ENCODE measurements around the gene LEP.

Gene LEP

GRCh38 chr7:128243273-128243672, 2.2 kb downstream of the LEP start:
- no peak overlapping the region for H3K4me3 ChIP-seq (ENCODE audit: low read length in 2 of 2)
- no peaks in the 10 kb centered on the region for H3K4me1 ChIP-seq (ENCODE audit: control insufficient read depth in 2 of 2, insufficient read depth in 2 of 2, low read length in 2 of 2)
- no peak overlapping the region for H3K27ac ChIP-seq (ENCODE audit: low read depth in 2 of 2, low read length in 2 of 2)
- no peaks in the 10 kb centered on the region for H3K9me3 ChIP-seq (ENCODE audit: control insufficient read depth in 2 of 2, low read length in 2 of 2)
- H3K27me3 ChIP-seq (ENCODE audit: control insufficient read depth in 2 of 2, insufficient read depth in 2 of 2, low read length in 2 of 2) = peaks cover 2 to 9% of the 10 kb centered on the region in 2 donors
- no peak overlapping the region for H3K9ac ChIP-seq (ENCODE audit: low read depth in 1 of 2, low read length in 2 of 2)
- no peaks in the 10 kb centered on the region for H3K36me3 ChIP-seq (ENCODE audit: control insufficient read depth in 2 of 2, insufficient read depth in 2 of 2, low read length in 2 of 2)

DNA sequence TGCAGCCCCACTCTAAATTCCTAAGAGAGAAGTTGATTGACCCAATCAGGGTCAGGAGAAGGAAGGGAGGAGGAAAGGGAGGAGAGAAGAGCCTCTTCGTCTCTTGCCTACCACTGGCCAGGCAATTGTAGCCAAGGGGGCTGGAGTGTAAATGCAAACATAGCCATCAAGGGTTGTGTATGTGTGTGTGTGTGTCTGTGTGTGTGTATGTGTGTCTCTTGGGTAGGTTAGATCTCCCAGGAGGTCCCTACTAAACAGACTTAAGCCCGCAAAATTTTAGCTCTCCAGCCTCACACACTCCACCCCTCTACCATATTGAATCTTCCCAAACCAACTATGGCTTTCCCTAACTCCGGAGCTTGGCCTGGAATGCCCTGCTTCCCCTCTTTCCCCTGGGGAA, 3.8 kb downstream of the LEP start:
- Histone ChIP-seq H3K4me3 (ENCODE audit: low read length in 2 of 2) (no peak overlapping the region), H3K27ac (ENCODE audit: low read depth in 2 of 2, low read length in 2 of 2) (no peak overlapping the region), H3K4me1 (ENCODE audit: control insufficient read depth in 2 of 2, insufficient read depth in 2 of 2, low read length in 2 of 2) (no peaks in the 10 kb centered on the region), H3K9ac (ENCODE audit: low read depth in 1 of 2, low read length in 2 of 2) (no peak overlapping the region), H3K9me3 (ENCODE audit: control insufficient read depth in 2 of 2, low read length in 2 of 2) (no peaks in the 10 kb centered on the region), H3K36me3 (ENCODE audit: control insufficient read depth in 2 of 2, insufficient read depth in 2 of 2, low read length in 2 of 2) (no peaks in the 10 kb centered on the region), H3K27me3 (ENCODE audit: control insufficient read depth in 2 of 2, insufficient read depth in 2 of 2, low read length in 2 of 2) (peaks cover 2 to 9% of the 10 kb centered on the region in 2 donors)

DNA sequence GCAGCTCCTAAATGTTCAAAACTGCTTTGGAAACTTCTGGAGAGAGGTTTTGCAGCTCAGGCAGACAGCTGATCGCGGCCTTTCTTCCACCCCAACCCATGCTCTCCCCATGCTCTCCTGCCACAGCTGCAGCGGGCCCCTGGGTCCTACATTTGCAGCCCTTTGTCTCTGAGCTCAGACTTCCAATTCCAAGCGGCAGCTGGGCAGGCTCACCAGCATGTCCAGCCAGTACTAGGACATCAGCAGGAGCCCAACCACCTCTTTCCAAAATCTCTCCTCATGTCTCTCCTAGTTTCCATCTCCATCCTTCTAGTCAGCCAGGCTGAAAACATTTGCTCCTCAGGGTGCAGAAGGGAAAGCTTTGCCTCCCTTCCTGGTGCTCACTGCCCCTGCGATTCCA, 6.0 kb downstream of the LEP start:
- H3K36me3 ChIP-seq (ENCODE audit: control insufficient read depth in 2 of 2, insufficient read depth in 2 of 2, low read length in 2 of 2) = no peaks in the 10 kb centered on the region

DNA sequence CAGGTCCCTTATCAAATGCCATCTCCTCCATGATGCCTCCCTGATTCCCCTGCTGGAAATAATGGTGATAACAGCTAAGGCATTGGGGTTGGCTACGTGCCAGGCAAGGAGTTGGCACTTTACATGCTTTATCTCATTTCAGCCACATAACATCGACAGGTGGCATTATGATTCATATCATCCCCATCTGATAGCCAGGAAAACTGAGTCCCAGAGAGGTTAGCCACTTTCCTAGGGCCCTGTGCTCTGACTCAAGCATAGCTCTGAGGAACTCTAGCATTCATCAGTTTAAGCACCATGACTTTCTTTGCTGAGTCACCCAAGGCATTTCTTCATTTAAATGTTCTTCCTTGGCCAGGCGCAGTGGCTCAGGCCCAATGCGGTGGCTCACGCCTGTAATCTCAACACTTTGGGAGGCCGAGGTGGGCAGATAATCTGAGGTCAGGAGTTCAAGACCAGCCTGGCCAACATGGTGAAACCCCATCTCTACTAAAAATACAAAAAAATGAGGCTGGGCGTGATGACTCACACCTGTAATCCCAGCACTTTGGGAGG, 6.6 kb downstream of the LEP start:
- H3K9ac ChIP-seq (ENCODE audit: low read depth in 1 of 2, low read length in 2 of 2) = no peak overlapping the region
- H3K27me3 ChIP-seq (ENCODE audit: control insufficient read depth in 2 of 2, insufficient read depth in 2 of 2, low read length in 2 of 2) = peaks cover 0 to 7% of the 10 kb centered on the region in 2 donors
- no peaks in the 10 kb centered on the region for H3K4me1 ChIP-seq (ENCODE audit: control insufficient read depth in 2 of 2, insufficient read depth in 2 of 2, low read length in 2 of 2)
- H3K36me3 ChIP-seq (ENCODE audit: control insufficient read depth in 2 of 2, insufficient read depth in 2 of 2, low read length in 2 of 2) = no peaks in the 10 kb centered on the region
- H3K4me3 ChIP-seq (ENCODE audit: low read length in 2 of 2) = no peak overlapping the region
- no peak overlapping the region for H3K27ac ChIP-seq (ENCODE audit: low read depth in 2 of 2, low read length in 2 of 2)
- no peaks in the 10 kb centered on the region for H3K9me3 ChIP-seq (ENCODE audit: control insufficient read depth in 2 of 2, low read length in 2 of 2)

More for the DNA sequence above, 6.0 kb downstream of the LEP start:
- H3K4me1 ChIP-seq (ENCODE audit: control insufficient read depth in 2 of 2, insufficient read depth in 2 of 2, low read length in 2 of 2) = no peaks in the 10 kb centered on the region
- H3K9ac ChIP-seq (ENCODE audit: low read depth in 1 of 2, low read length in 2 of 2) = no peak overlapping the region
- H3K27me3 ChIP-seq (ENCODE audit: control insufficient read depth in 2 of 2, insufficient read depth in 2 of 2, low read length in 2 of 2) = peaks cover 0 to 7% of the 10 kb centered on the region in 2 donors
- no peaks in the 10 kb centered on the region for H3K9me3 ChIP-seq (ENCODE audit: control insufficient read depth in 2 of 2, low read length in 2 of 2)
- H3K4me3 ChIP-seq (ENCODE audit: low read length in 2 of 2) = no peak overlapping the region
- H3K27ac ChIP-seq (ENCODE audit: low read depth in 2 of 2, low read length in 2 of 2) = no peak overlapping the region

- Histone ChIP-seq H3K27ac (ENCODE audit: low read depth in 2 of 2, low read length in 2 of 2) (no peak overlapping the region), H3K4me3 (ENCODE audit: low read length in 2 of 2) (no peak overlapping the region), H3K9ac (ENCODE audit: low read depth in 1 of 2, low read length in 2 of 2) (no peak overlapping the region), H3K36me3 (ENCODE audit: control insufficient read depth in 2 of 2, insufficient read depth in 2 of 2, low read length in 2 of 2) (no peaks in the 10 kb centered on the region), H3K27me3 (ENCODE audit: control insufficient read depth in 2 of 2, insufficient read depth in 2 of 2, low read length in 2 of 2) (peaks cover 0 to 2% of the 10 kb centered on the region in 2 donors), H3K9me3 (ENCODE audit: control insufficient read depth in 2 of 2, low read length in 2 of 2) (no peaks in the 10 kb centered on the region), H3K4me1 (ENCODE audit: control insufficient read depth in 2 of 2, insufficient read depth in 2 of 2, low read length in 2 of 2) (no peaks in the 10 kb centered on the region)
Measured at GRCh38 chr7:128251337-128251736, 10.3 kb downstream of the LEP start.

GRCh38 chr7:128253701-128254100, 12.6 kb downstream of the LEP start:
- Histone ChIP-seq H3K27me3 (ENCODE audit: control insufficient read depth in 2 of 2, insufficient read depth in 2 of 2, low read length in 2 of 2) (peaks cover 0 to 2% of the 10 kb centered on the region in 2 donors), H3K4me3 (ENCODE audit: low read length in 2 of 2) (no peak overlapping the region), H3K36me3 (ENCODE audit: control insufficient read depth in 2 of 2, insufficient read depth in 2 of 2, low read length in 2 of 2) (no peaks in the 10 kb centered on the region)

DNA sequence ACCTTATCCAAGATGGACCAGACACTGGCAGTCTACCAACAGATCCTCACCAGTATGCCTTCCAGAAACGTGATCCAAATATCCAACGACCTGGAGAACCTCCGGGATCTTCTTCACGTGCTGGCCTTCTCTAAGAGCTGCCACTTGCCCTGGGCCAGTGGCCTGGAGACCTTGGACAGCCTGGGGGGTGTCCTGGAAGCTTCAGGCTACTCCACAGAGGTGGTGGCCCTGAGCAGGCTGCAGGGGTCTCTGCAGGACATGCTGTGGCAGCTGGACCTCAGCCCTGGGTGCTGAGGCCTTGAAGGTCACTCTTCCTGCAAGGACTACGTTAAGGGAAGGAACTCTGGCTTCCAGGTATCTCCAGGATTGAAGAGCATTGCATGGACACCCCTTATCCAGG, 13.4 kb downstream of the LEP start:
- Histone ChIP-seq H3K36me3 (ENCODE audit: control insufficient read depth in 2 of 2, insufficient read depth in 2 of 2, low read length in 2 of 2) (no peaks in the 10 kb centered on the region), H3K9me3 (ENCODE audit: control insufficient read depth in 2 of 2, low read length in 2 of 2) (no peaks in the 10 kb centered on the region), H3K4me3 (ENCODE audit: low read length in 2 of 2) (no peak overlapping the region), H3K27ac (ENCODE audit: low read depth in 2 of 2, low read length in 2 of 2) (no peak overlapping the region), H3K27me3 (ENCODE audit: control insufficient read depth in 2 of 2, insufficient read depth in 2 of 2, low read length in 2 of 2) (peaks cover 0 to 2% of the 10 kb centered on the region in 2 donors), H3K9ac (ENCODE audit: low read depth in 1 of 2, low read length in 2 of 2) (no peak overlapping the region), H3K4me1 (ENCODE audit: control insufficient read depth in 2 of 2, insufficient read depth in 2 of 2, low read length in 2 of 2) (peaks cover 0 to 5% of the 10 kb centered on the region in 2 donors)

More at GRCh38 chr7:128253701-128254100, 12.6 kb downstream of the LEP start:
- no peaks in the 10 kb centered on the region for H3K9me3 ChIP-seq (ENCODE audit: control insufficient read depth in 2 of 2, low read length in 2 of 2)
- H3K27ac ChIP-seq (ENCODE audit: low read depth in 2 of 2, low read length in 2 of 2) = no peak overlapping the region
- no peak overlapping the region for H3K9ac ChIP-seq (ENCODE audit: low read depth in 1 of 2, low read length in 2 of 2)
- H3K4me1 ChIP-seq (ENCODE audit: control insufficient read depth in 2 of 2, insufficient read depth in 2 of 2, low read length in 2 of 2) = no peaks in the 10 kb centered on the region

GRCh38 chr7:128255271-128255670, 14.2 kb downstream of the LEP start:
- Histone ChIP-seq H3K27me3 (ENCODE audit: control insufficient read depth in 2 of 2, insufficient read depth in 2 of 2, low read length in 2 of 2) (peaks cover 0 to 2% of the 10 kb centered on the region in 2 donors), H3K4me1 (ENCODE audit: control insufficient read depth in 2 of 2, insufficient read depth in 2 of 2, low read length in 2 of 2) (peaks cover under 1 to 11% of the 10 kb centered on the region in 2 donors), H3K9me3 (ENCODE audit: control insufficient read depth in 2 of 2, low read length in 2 of 2) (no peaks in the 10 kb centered on the region), H3K9ac (ENCODE audit: low read depth in 1 of 2, low read length in 2 of 2) (no peak overlapping the region), H3K36me3 (ENCODE audit: control insufficient read depth in 2 of 2, insufficient read depth in 2 of 2, low read length in 2 of 2) (no peaks in the 10 kb centered on the region), H3K27ac (ENCODE audit: low read depth in 2 of 2, low read length in 2 of 2) (no peak overlapping the region), H3K4me3 (ENCODE audit: low read length in 2 of 2) (no peak overlapping the region)

DNA sequence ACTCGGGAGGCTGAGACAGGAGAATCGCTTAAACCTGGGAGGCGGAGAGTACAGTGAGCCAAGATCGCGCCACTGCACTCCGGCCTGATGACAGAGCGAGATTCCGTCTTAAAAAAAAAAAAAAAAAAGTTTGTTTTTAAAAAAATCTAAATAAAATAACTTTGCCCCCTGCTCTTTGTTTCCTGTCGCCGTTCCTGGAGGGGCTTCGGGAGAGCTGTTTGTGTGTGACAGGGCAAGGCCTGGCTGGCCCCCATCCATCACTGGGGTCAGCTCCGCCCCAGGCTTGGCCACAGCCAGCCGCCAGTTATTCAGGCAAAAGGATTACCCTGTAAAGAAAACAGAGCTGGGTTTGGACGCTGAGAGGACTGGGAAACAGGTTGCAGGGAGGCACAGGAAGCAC, 16.4 kb downstream of the LEP start:
- Histone ChIP-seq H3K27me3 (ENCODE audit: control insufficient read depth in 2 of 2, insufficient read depth in 2 of 2, low read length in 2 of 2) (no peaks in the 10 kb centered on the region), H3K4me1 (ENCODE audit: control insufficient read depth in 2 of 2, insufficient read depth in 2 of 2, low read length in 2 of 2) (peaks cover 3 to 14% of the 10 kb centered on the region in 2 donors), H3K27ac (ENCODE audit: low read depth in 2 of 2, low read length in 2 of 2) (no peak overlapping the region), H3K9me3 (ENCODE audit: control insufficient read depth in 2 of 2, low read length in 2 of 2) (no peaks in the 10 kb centered on the region), H3K9ac (ENCODE audit: low read depth in 1 of 2, low read length in 2 of 2) (no peak overlapping the region), H3K4me3 (ENCODE audit: low read length in 2 of 2) (no peak overlapping the region), H3K36me3 (ENCODE audit: control insufficient read depth in 2 of 2, insufficient read depth in 2 of 2, low read length in 2 of 2) (no peaks in the 10 kb centered on the region)

GRCh38 chr7:128259131-128260061, 18.3 kb downstream of the LEP start:
- Histone ChIP-seq H3K9me3 (ENCODE audit: control insufficient read depth in 2 of 2, low read length in 2 of 2) (no peaks in the 10 kb centered on the region), H3K9ac (ENCODE audit: low read depth in 1 of 2, low read length in 2 of 2) (no peak overlapping the region), H3K27ac (ENCODE audit: low read depth in 2 of 2, low read length in 2 of 2) (peak overlapping the region in 1 of 2 donors; percentile 61), H3K4me3 (ENCODE audit: low read length in 2 of 2) (no peak overlapping the region), H3K27me3 (ENCODE audit: control insufficient read depth in 2 of 2, insufficient read depth in 2 of 2, low read length in 2 of 2) (no peaks in the 10 kb centered on the region), H3K36me3 (ENCODE audit: control insufficient read depth in 2 of 2, insufficient read depth in 2 of 2, low read length in 2 of 2) (no peaks in the 10 kb centered on the region), H3K4me1 (ENCODE audit: control insufficient read depth in 2 of 2, insufficient read depth in 2 of 2, low read length in 2 of 2) (peaks cover 3 to 20% of the 10 kb centered on the region in 2 donors)

All from mucosa of rectum (tissue), 2 donors.